Psoas muscle (tissue), 8 donors: ENCODE data around the gene GAS2L1. TPM values are rescaled to one million over a fixed set of nuclear protein-coding genes. Genes with fewer than 3 reads are reported as not detected.
A peak's percentile ranks its signal among the peaks of the same experiment; 100 is the strongest.

Experiments used
- ATAC-seq, 4 donors: fragments of 200-7000 bp; cut with Tn5 transposase; one replicate each; pipeline ENCODE4 v1.9.1; 2020; ENCODE audit warnings: moderate library complexity in 3 of 4, mild to moderate bottlenecking in 2 of 4
- DNase-seq, 2 donors: peaks; one replicate each; pipeline ENCODE4 v3.0.0-alpha.2; 2020
- H3K27ac ChIP-seq: fragments of 200-600 bp; one replicate; pipeline ENCODE4 v1.8.0; 2022
- H3K27me3 ChIP-seq, 3 donors: fragments of 200-600 bp in 1 of 3; one replicate each; pipeline versions ENCODE4 v1.6.1 to v1.8.0; 2013 to 2022; ENCODE audit warnings: low read length in 2 of 3, mild to moderate bottlenecking in 2 of 3, moderate library complexity in 1 of 3; ENCODE audit not compliant: insufficient read depth in 3 of 3
- H3K36me3 ChIP-seq, 2 donors: fragments of 200-600 bp in 1 of 2; one replicate each; pipeline versions ENCODE4 v1.6.1 to v1.8.0; 2013 to 2022; ENCODE audit warnings: low read depth in 1 of 2, mild to moderate bottlenecking in 1 of 2, moderate library complexity in 1 of 2; ENCODE audit not compliant: insufficient read depth in 1 of 2
- H3K4me1 ChIP-seq: fragments of 200-600 bp; one replicate; pipeline ENCODE4 v1.8.0; 2022
- H3K4me3 ChIP-seq: fragments of 200-600 bp; one replicate; pipeline ENCODE4 v1.8.0; 2022; ENCODE audit warnings: mild to moderate bottlenecking
- H3K9me3 ChIP-seq: fragments of 200-600 bp; one replicate; pipeline ENCODE4 v1.8.0; 2022
- CTCF ChIP-seq: fragments of 200-600 bp; IDR thresholded peaks from one replicate; pipeline ENCODE4 v1.8.0; 2022; ENCODE audit warnings: antibody characterized with exemption
- WGBS, 3 donors: extraction: QIAGEN DNeasy Blood & Tissue Kit; methylation state at CpG; one replicate each; pipeline versions ENCODE4 v1.1.6 to v1.1.7; 2013; 5-methylcytosine and 5-hydroxymethylcytosine counted together
- intact Hi-C, 2 donors: fragments of 100-400 bp; cut with DNase I; formaldehyde crosslinking; loops; one replicate each; pipeline versions ENCODE4 v1.11.0 to v1.14.2; 2022
- long read RNA-seq, 2 donors: library from polyadenylated mRNA; unstranded; transcript quantifications; one replicate each; pipeline ENCODE4 v2.0.0, GENCODE V29; 2021
- polyA plus RNA-seq, 3 donors: library from polyadenylated mRNA; stranded (reverse); fragments of 200-250 nt; gene quantifications; one replicate each; pipeline ENCODE4 v1.2.3, GENCODE V29; 2013
- total RNA-seq, 4 donors: library from RNA; stranded (reverse); fragmentation: NEBNext Ultra II Directional in 2 of 4; extraction: Animal tissue kit (Norgen Biotek cat#: 25700) in 2 of 4; gene quantifications; one replicate each; pipeline versions ENCODE4 v1.2.1 to v1.2.4, GENCODE V29; 2021 to 2023
- donor health status: healthy with polysubstance abuse.
- donor health status: DM: no; HTN: no; CAD: no; lungs with moderate emphysema.
- donor health status: Bipolar disorder and iron deficiency.
- donor health status: healthy.
- donor health status: DM: yes; HTN: yes; CAD: no.
- donor health status: DM: no; HTN: no; CAD: no.
- donor health status: DM: no; HTN: no; CAD: no.
- donor health status: DM: yes; HTN: yes; CAD: no.

The GAS2L1 gene
- 1 to 10 TPM; 4.6 to 7.1 (median 5.7) TPM for total RNA-seq
- polyA plus RNA-seq, result 10 to 100 TPM in 1 of 3 donors, 1 to 10 TPM in 2; 5.0 to 19.8 (median 5.1) TPM
- long read RNA-seq, donor 1, partial matches to known transcripts, result 1 of 2 reads
- long read RNA-seq, donor 1, other reads (novel, unspliced or antisense), result 0 of 2 reads
- long read RNA-seq, donor 2, partial matches to known transcripts, result 1 of 10 reads
- long read RNA-seq, donor 2, other reads (novel, unspliced or antisense), result 5 of 10 reads

- no peaks in the 10 kb centered on the region for H3K9me3 ChIP-seq
- no peaks in the 10 kb centered on the region for H3K36me3 ChIP-seq
- no peaks in the 10 kb centered on the region for H3K27me3 ChIP-seq
- TF ChIP-seq CTCF, result peak; percentile 78
- intact Hi-C loops, result loop anchor here (1.0 to 5.0 kb wide), 3 partner anchors 39 to 53 kb away; partner anchors contain the start of genes EWSR1 (in 1 of the 2) and RHBDD3 (in 1 of the 2)
- DNase-seq (peak; percentile 86 to 93), ATAC-seq (peak; percentile 73 to 81 (median 74))
- H3K27ac ChIP-seq, result peak within 1 kb of the TSS; percentile 81
- H3K4me3 ChIP-seq, result peak within 1 kb of the TSS; percentile 92
- peaks cover 27% of the 10 kb centered on the region for H3K4me1 ChIP-seq
- WGBS, 3 donors, result 0 to 1% (median 0%) methylated on average over 36 to 40 of the region's 40 CpGs
Observed at GRCh38 chr22:29306175-29306834, at the start of gene GAS2L1. GAS2L1 (plus strand) TSS chr22:29306650; CDS start chr22:29308106, 1,456 bp downstream.

- H3K4me1 ChIP-seq, result no peaks in the 10 kb centered on the region
- H3K27me3 ChIP-seq, result no peaks in the 10 kb centered on the region
- TF ChIP-seq CTCF, result no peak
- H3K4me3 ChIP-seq, result no peak overlapping the region
- ATAC-seq (peak in 3 of 4 donors; percentile 9 to 36 (median 21)), DNase-seq (no peak)
- H3K9me3 ChIP-seq, result no peaks in the 10 kb centered on the region
- no peak overlapping the region for H3K27ac ChIP-seq
- H3K36me3 ChIP-seq, result peaks cover 0 to 20% of the 10 kb centered on the region in 2 donors
- WGBS, 3 donors, result 41 to 80% (median 53%) methylated on average over 8 of the region's 8 CpGs
- intact Hi-C loops, result no loop called here
Observed at GRCh38 chr22:29257751-29258181, 48.7 kb upstream of the GAS2L1 start.

DNA sequence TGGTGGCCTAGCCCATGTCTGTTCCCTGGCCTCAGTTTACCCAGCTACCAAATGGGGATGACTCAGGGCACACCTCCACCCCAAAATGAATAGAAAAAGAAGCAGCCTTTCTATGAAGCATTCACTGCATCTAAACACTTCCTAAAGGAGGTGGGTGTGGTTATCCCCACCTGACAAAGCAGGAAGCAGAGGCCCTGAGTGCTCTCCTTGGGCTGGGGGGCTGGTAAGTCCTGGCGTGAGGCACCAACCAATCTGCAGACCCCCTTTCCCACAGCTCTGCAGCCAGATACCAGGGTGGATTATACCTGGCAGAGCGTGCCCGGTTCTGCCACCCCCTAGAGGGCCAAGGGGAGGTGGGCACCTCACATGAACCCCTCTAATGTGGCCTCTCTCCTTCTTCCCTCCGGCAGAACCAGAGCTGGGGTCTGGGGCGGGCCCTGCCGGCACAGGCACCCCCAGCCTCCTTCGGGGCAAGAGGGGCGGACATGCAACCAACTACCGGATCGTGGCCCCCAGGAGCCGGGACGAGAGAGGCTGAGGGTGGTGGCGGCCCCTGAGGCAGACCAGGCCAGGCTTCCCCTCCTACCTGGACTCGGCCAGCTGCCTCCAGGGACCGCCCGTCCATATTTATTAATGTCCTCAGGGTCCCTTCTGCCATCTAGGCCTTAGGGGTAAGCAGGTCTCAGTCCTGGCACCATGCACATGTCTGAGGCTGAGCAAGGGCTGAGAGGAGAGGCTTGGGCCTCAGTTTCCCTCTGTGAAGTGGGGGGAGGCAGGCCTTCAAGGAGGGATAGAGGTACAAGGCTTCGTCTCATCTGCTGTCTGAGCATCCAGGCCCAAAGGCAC, 47.8 kb upstream of the GAS2L1 start:
- Histone ChIP-seq H3K27ac (no peak overlapping the region), H3K4me1 (peaks cover 5% of the 10 kb centered on the region), H3K9me3 (no peaks in the 10 kb centered on the region), H3K36me3 (peaks cover 0 to 21% of the 10 kb centered on the region in 2 donors), H3K27me3 (no peaks in the 10 kb centered on the region), H3K4me3 (no peak overlapping the region)
- no peak for DNase-seq
- no peak for TF ChIP-seq CTCF
- intact Hi-C loops, result no loop called here
- WGBS, 3 donors, result 89 to 95% (median 92%) methylated on average over 17 of the region's 17 CpGs
- ATAC-seq, result no peak

GRCh38 chr22:29259253-29259899, 47.1 kb upstream of the GAS2L1 start:
- Histone ChIP-seq H3K27ac (no peak overlapping the region), H3K4me3 (no peak overlapping the region), H3K4me1 (peaks cover 12% of the 10 kb centered on the region), H3K36me3 (peaks cover 0 to 26% of the 10 kb centered on the region in 2 donors), H3K27me3 (no peaks in the 10 kb centered on the region), H3K9me3 (no peaks in the 10 kb centered on the region)
- no peak for TF ChIP-seq CTCF
- no peak for DNase-seq
- WGBS, 3 donors, result 74 to 87% (median 80%) methylated on average over 10 to 11 of the region's 11 CpGs
- intact Hi-C loops, result no loop called here
- no peak for ATAC-seq
